H1 (cell line): ENCODE data around the gene SLC6A2. TPM values are rescaled to one million over a fixed set of nuclear protein-coding genes. Genes with fewer than 3 reads are reported as not detected.

Experiments
- CTCF ChIA-PET: fragments of 300-600 bp; sonication (Branson Sonifier 250); formaldehyde crosslinking; loops from one replicate; lab custom pipeline; 2021; ENCODE audit not compliant: partially characterized antibody; lab: Charles Lee
- POLR2A ChIA-PET: fragments of 300-600 bp; sonication (Branson Sonifier 250); formaldehyde crosslinking; loops from one replicate; lab custom pipeline; 2021; ENCODE audit warnings: inconsistent platforms; ENCODE audit not compliant: partially characterized antibody; lab: Charles Lee
- DNase-seq, 2 experiments: peaks; one replicate each; pipeline versions ENCODE4 v3.0.0 to v3.0.0-alpha.2; 2010 to 2022; ENCODE audit warnings: low spot score in 2 of 2, low read depth in 1 of 2, mixed read lengths in 1 of 2
- FAIRE-seq: peaks from 2 replicates; lab custom pipeline; 2011; peaks lifted over from hg19 to GRCh38; lab: Jason Lieb, UNC
- H2AFZ ChIP-seq: 2 replicates; pipeline ENCODE4 v1.8.1; 2012; ENCODE audit warnings: low read length, inconsistent platforms
- H2AK5ac ChIP-seq: 2 replicates; pipeline ENCODE4 v1.6.1; 2013; ENCODE audit warnings: low read depth, low read length
- H2BK120ac ChIP-seq: replicated peaks from 2 replicates; pipeline ENCODE3; 2013; ENCODE audit warnings: low read depth, low read length, inconsistent platforms
- H2BK12ac ChIP-seq: 2 replicates; pipeline ENCODE4 v1.6.1; 2013; ENCODE audit warnings: low read depth, low read length
- H2BK15ac ChIP-seq: 2 replicates; pipeline ENCODE4 v1.6.1; 2013; ENCODE audit warnings: low read length
- H2BK20ac ChIP-seq: 2 replicates; pipeline ENCODE4 v1.6.1; 2013; ENCODE audit warnings: low read length
- H2BK5ac ChIP-seq: 2 replicates; pipeline ENCODE4 v1.6.1; 2013; ENCODE audit warnings: low read depth, low read length
- H3K14ac ChIP-seq: 2 replicates; pipeline ENCODE4 v1.6.1; 2013; ENCODE audit warnings: inconsistent platforms; ENCODE audit not compliant: insufficient read length
- H3K18ac ChIP-seq: 2 replicates; pipeline ENCODE4 v1.6.1; 2013; ENCODE audit warnings: low read length; ENCODE audit errors: extremely low read depth
- H3K23ac ChIP-seq: 2 replicates; pipeline ENCODE4 v1.6.1; 2013; ENCODE audit warnings: inconsistent platforms; ENCODE audit not compliant: insufficient read length
- H3K23me2 ChIP-seq: 2 replicates; pipeline ENCODE4 v1.6.1; 2013; ENCODE audit warnings: low read depth, low read length
- H3K27ac ChIP-seq: 2 replicates; pipeline ENCODE4 v1.6.1; 2011; ENCODE audit warnings: low read depth, low read length, inconsistent platforms
- H3K27me3 ChIP-seq, 4 experiments: replicated peaks in 1 of 4; 1 replicate in 1 of 4; 2 replicates in 3 of 4; pipeline versions ENCODE4 v1.6.1 to v1.8.1; 2011 to 2013; ENCODE audit warnings: low read length in 3 of 4, mild to moderate bottlenecking in 3 of 4, inconsistent platforms in 2 of 4, mixed read lengths in 2 of 4, moderate library complexity in 1 of 4; ENCODE audit not compliant: control insufficient read depth in 3 of 4, insufficient read depth in 3 of 4; ENCODE audit errors: extremely low read depth in 1 of 4
- H3K36me3 ChIP-seq, 4 experiments: 2 replicates each; pipeline versions ENCODE4 v1.6.1 to v1.8.1; 2011 to 2013; ENCODE audit warnings: mild to moderate bottlenecking in 4 of 4, low read length in 3 of 4, moderate library complexity in 2 of 4, control low read depth in 1 of 4, inconsistent platforms in 1 of 4; ENCODE audit not compliant: insufficient read depth in 4 of 4, control insufficient read depth in 2 of 4
- H3K4ac ChIP-seq: replicated peaks from 2 replicates; pipeline ENCODE3; 2013; ENCODE audit warnings: low read length, low read depth, mixed read lengths, inconsistent platforms; ENCODE audit not compliant: insufficient read length
- H3K4me1 ChIP-seq, 4 experiments: replicated peaks in 1 of 4; 1 replicate in 1 of 4; 2 replicates in 3 of 4; pipeline versions ENCODE4 v1.6.1 to v1.8.1; 2011 to 2013; ENCODE audit warnings: low read length in 3 of 4, inconsistent platforms in 2 of 4, mixed read lengths in 1 of 4; ENCODE audit not compliant: insufficient read depth in 4 of 4, control insufficient read depth in 3 of 4
- H3K4me2 ChIP-seq, 2 experiments: 2 replicates each; pipeline versions ENCODE4 v1.6.1 to v1.8.1; 2011 to 2013; ENCODE audit warnings: low read depth in 2 of 2, low read length in 2 of 2, control low read depth in 1 of 2, inconsistent platforms in 1 of 2, mild to moderate bottlenecking in 1 of 2; ENCODE audit not compliant: insufficient read depth in 1 of 2
- H3K4me3 ChIP-seq, 4 experiments: fragments of 200-600, 300-600 bp in 1 of 4; sonication (generic), shearing (Covaris generic), sonication (Bioruptor Twin) in 1 of 4; 2 replicates each; pipeline versions ENCODE4 v1.5.1 to v1.8.1; 2011 to 2016; ENCODE audit warnings: low read length in 4 of 4, low read depth in 3 of 4, control low read depth in 2 of 4, inconsistent platforms in 2 of 4, mild to moderate bottlenecking in 2 of 4, mixed read lengths in 1 of 4, moderate library complexity in 1 of 4; ENCODE audit not compliant: insufficient read depth in 2 of 4; ENCODE audit errors: extremely low read depth in 1 of 4
- H3K56ac ChIP-seq: replicated peaks from 2 replicates; pipeline ENCODE3; 2013; ENCODE audit warnings: low read depth, mild to moderate bottlenecking, mixed read lengths, low read length, inconsistent platforms; ENCODE audit not compliant: insufficient read length
- H3K79me1 ChIP-seq: 2 replicates; pipeline ENCODE4 v1.6.1; 2013; ENCODE audit warnings: low read depth, low read length, control low read depth
- H3K79me2 ChIP-seq, 2 experiments: 2 replicates each; pipeline versions ENCODE4 v1.6.1 to v1.8.1; 2012 to 2013; ENCODE audit warnings: low read length in 2 of 2, mild to moderate bottlenecking in 2 of 2, inconsistent platforms in 1 of 2; ENCODE audit not compliant: insufficient read depth in 2 of 2, control insufficient read depth in 1 of 2
- H3K9ac ChIP-seq, 4 experiments: replicated peaks in 1 of 4; 1 replicate in 1 of 4; 2 replicates in 3 of 4; pipeline versions ENCODE4 v1.6.1 to v1.8.1; 2011 to 2013; ENCODE audit warnings: low read depth in 3 of 4, low read length in 3 of 4, control low read depth in 2 of 4, mild to moderate bottlenecking in 2 of 4, moderate library complexity in 2 of 4, inconsistent platforms in 1 of 4; ENCODE audit errors: extremely low read depth in 1 of 4
- H3K9me3 ChIP-seq, 2 experiments: 2 replicates each; pipeline versions ENCODE4 v1.6.1 to v1.8.1; 2012 to 2013; ENCODE audit warnings: mild to moderate bottlenecking in 2 of 2, moderate library complexity in 2 of 2, control low read depth in 1 of 2, inconsistent platforms in 1 of 2, low read depth in 1 of 2, low read length in 1 of 2, mixed read lengths in 1 of 2; ENCODE audit not compliant: insufficient read depth in 2 of 2
- H4K20me1 ChIP-seq, 2 experiments: replicated peaks in 1 of 2; 2 replicates each; pipeline versions ENCODE3 to v1.8.1; 2011 to 2013; ENCODE audit warnings: inconsistent platforms in 2 of 2, low read length in 2 of 2, mild to moderate bottlenecking in 1 of 2; ENCODE audit not compliant: insufficient read depth in 2 of 2, control insufficient read depth in 1 of 2
- H4K5ac ChIP-seq: 2 replicates; pipeline ENCODE4 v1.6.1; 2013; ENCODE audit warnings: low read length, low read depth, mixed read lengths, inconsistent platforms; ENCODE audit not compliant: insufficient read length
- H4K8ac ChIP-seq: 2 replicates; pipeline ENCODE4 v1.8.0; 2013; ENCODE audit warnings: mild to moderate bottlenecking, moderate library complexity, low read length, inconsistent platforms; ENCODE audit not compliant: insufficient read depth; ENCODE audit errors: extremely low read depth
- H4K91ac ChIP-seq: replicated peaks from 2 replicates; pipeline ENCODE3; 2013; ENCODE audit warnings: low read length, mixed read lengths, inconsistent platforms; ENCODE audit not compliant: insufficient read length
- SAP30 ChIP-seq: fragments of 300-600 bp; sonication (generic); IDR thresholded peaks from 2 replicates; pipeline ENCODE4 v1.7.1; 2012; ENCODE audit warnings: low read length, moderate library complexity, mild to moderate bottlenecking, inconsistent platforms; ENCODE audit not compliant: insufficient read depth, insufficient replicate concordance
- WGBS, 2 experiments: shearing (Covaris generic) in 1 of 2; methylation state at CpG; one replicate each; pipeline versions ENCODE4 v1.1.6 to v1.1.7; 2013 to 2015; ENCODE audit warnings: low lambda C conversion rate in 2 of 2, mixed read lengths in 2 of 2, inconsistent platforms in 1 of 2, low coverage in 1 of 2, missing lambda C conversion rate in 1 of 2; ENCODE audit not compliant: insufficient replicate concordance in 2 of 2, insufficient coverage in 1 of 2, insufficient read length in 1 of 2; ENCODE audit errors: extremely low coverage in 1 of 2, missing lambda C conversion rate in 1 of 2; 5-methylcytosine and 5-hydroxymethylcytosine counted together
- polyA plus RNA-seq, 7 experiments: library from polyadenylated mRNA; depleted of rRNA in 3 of 7; stranded (reverse) in 5 of 7; unstranded in 2 of 7; fragments of >200 nt in 5 of 7; fragments of 200-250 nt in 2 of 7; gene quantifications; 1 replicate in 5 of 7; 2 replicates in 1 of 7; 4 replicates in 1 of 7; pipeline versions ENCODE4 v1.2.1 to v1.2.3, GENCODE V29; 2011 to 2013; ENCODE audit warnings: missing spikeins in 2 of 7, mixed read lengths in 2 of 7
- total RNA-seq: library from RNA; stranded (reverse); fragmentation: NEBNext Ultra II Directional; extraction: Animal tissue kit (Norgen Biotek cat#: 25700); gene quantifications from 2 replicates; pipeline ENCODE4 v1.2.1, GENCODE V29; 2021

The SLC6A2 gene
- total and polyA plus RNA-seq, 2 of the 8 experiments (the other 6 are each of a cell fraction or from before 2014, with no cell fraction given): 0.35 TPM; not detected in 1

DNA sequence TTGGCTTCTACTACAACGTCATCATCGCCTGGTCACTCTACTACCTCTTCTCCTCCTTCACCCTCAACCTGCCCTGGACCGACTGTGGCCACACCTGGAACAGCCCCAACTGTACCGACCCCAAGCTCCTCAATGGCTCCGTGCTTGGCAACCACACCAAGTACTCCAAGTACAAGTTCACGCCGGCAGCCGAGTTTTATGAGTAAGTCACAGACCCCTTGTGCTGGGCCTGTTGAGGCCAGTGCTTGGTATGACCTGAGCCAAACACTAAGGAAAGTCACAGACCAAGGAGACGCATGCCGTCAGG, 16.1 kb downstream of the SLC6A2 start:
- Histone ChIP-seq H3K4me2 (no peak overlapping the region), H3K79me1 (no peaks in the 10 kb centered on the region), H4K20me1 (no peaks in the 10 kb centered on the region), H3K4ac (no peak overlapping the region), H2AK5ac (0 out of 2 replicates have a peak overlapping the region, but pooled peaks have one; percentile 14), H3K4me1 (peaks cover 2 to 11% (median 5%) of the 10 kb centered on the region in 4 experiments; a peak in 5 of 7 replicates), H2BK15ac (no peak overlapping the region), H3K18ac (no peak overlapping the region), H3K9me3 (no peaks in the 10 kb centered on the region), H3K79me2 (no peaks in the 10 kb centered on the region), H2BK120ac (no peak overlapping the region), H3K4me3 (no peak overlapping the region), H3K27ac (no peak overlapping the region), H2AFZ (no peak overlapping the region), H2BK5ac (no peak overlapping the region), H4K8ac (no peak overlapping the region; the same call in 1 of the 2 replicates), H3K14ac (no peak overlapping the region), H3K56ac (no peak overlapping the region), H3K23me2 (no peaks in the 10 kb centered on the region; the same call in 1 of the 2 replicates), H3K23ac (no peak overlapping the region), H3K36me3 (no peaks in the 10 kb centered on the region), H4K5ac (no peak overlapping the region), H4K91ac (no peak overlapping the region), H3K9ac (no peak overlapping the region), H2BK20ac (no peak overlapping the region), H2BK12ac (no peak overlapping the region), H3K27me3 (no peaks in the 10 kb centered on the region)
- 93% methylated on average over 10 of the region's 10 CpGs; no CpG with 5 or more reads in 1 of the 2 experiments for WGBS, 2 experiments
- FAIRE-seq (no peak), DNase-seq (no peak)
- ChIA-PET CTCF (interaction anchor here (1.3 to 2.1 kb wide), 3 partner anchors 12 to 207 kb away, joined by 3 to 10 read pairs (median 6); no protein-coding TSS in a partner anchor), POLR2A (no interaction called here)
- TF ChIP-seq SAP30: no peak
